Measurements from ENCODE around the gene MCC.
A peak's percentile ranks its signal among the peaks of the same experiment; 100 is the strongest.

MCC gene

GRCh38 chr5:113182658-113183344, 305.5 kb downstream of the MCC start:
- H3K4me3 Mint-ChIP-seq = no peak overlapping the region
- peaks cover 15% of the 10 kb centered on the region for H3K4me1 Mint-ChIP-seq
- DNase-seq (no peak), ATAC-seq (peak; percentile 6)
- H3K9me3 Mint-ChIP-seq = no peaks in the 10 kb centered on the region
- H3K27me3 Mint-ChIP-seq = no peaks in the 10 kb centered on the region
- no peak overlapping the region for H3K27ac Mint-ChIP-seq

- Mint-ChIP-seq H3K27me3 (no peaks in the 10 kb centered on the region), H3K9me3 (no peaks in the 10 kb centered on the region), H3K4me1 (peaks cover 15% of the 10 kb centered on the region), H3K27ac (peak overlapping the region; percentile 19 to 41), H3K4me3 (peak overlapping the region in 1 of 2 donors; percentile 16)
- ATAC-seq = peak; percentile 89
- DNase-seq = no peak
Observed at GRCh38 chr5:113181853-113182490, 306.3 kb downstream of the MCC start.

- DNase-seq = no peak
- H3K27me3 Mint-ChIP-seq = no peaks in the 10 kb centered on the region
- no peaks in the 10 kb centered on the region for H3K9me3 Mint-ChIP-seq
- peak; percentile 39 for ATAC-seq
- peaks cover 15% of the 10 kb centered on the region for H3K4me1 Mint-ChIP-seq
- H3K27ac Mint-ChIP-seq = peak overlapping the region in 1 of 2 donors; percentile 38
- H3K4me3 Mint-ChIP-seq = peak overlapping the region in 1 of 2 donors; percentile 49
Observed at GRCh38 chr5:113181409-113181808, 306.8 kb downstream of the MCC start.

GRCh38 chr5:113179156-113179555, 309.1 kb downstream of the MCC start:
- ATAC-seq = no peak
- Mint-ChIP-seq H3K9me3 (no peaks in the 10 kb centered on the region), H3K4me1 (peaks cover 15% of the 10 kb centered on the region), H3K4me3 (no peak overlapping the region), H3K27me3 (no peaks in the 10 kb centered on the region), H3K27ac (no peak overlapping the region)
- DNase-seq = no peak

- Mint-ChIP-seq H3K9me3 (no peaks in the 10 kb centered on the region), H3K4me1 (peaks cover 15% of the 10 kb centered on the region), H3K27me3 (no peaks in the 10 kb centered on the region), H3K27ac (no peak overlapping the region), H3K4me3 (no peak overlapping the region)
- ATAC-seq = no peak
- DNase-seq = no peak
Observed at GRCh38 chr5:113178073-113178779, 310.0 kb downstream of the MCC start.

GRCh38 chr5:113177225-113177624, 311.0 kb downstream of the MCC start:
- DNase-seq (no peak), ATAC-seq (no peak)
- Mint-ChIP-seq H3K4me3 (no peak overlapping the region), H3K27ac (no peak overlapping the region), H3K4me1 (peaks cover 11% of the 10 kb centered on the region), H3K27me3 (no peaks in the 10 kb centered on the region), H3K9me3 (no peaks in the 10 kb centered on the region)

GRCh38 chr5:113176734-113177133, 311.5 kb downstream of the MCC start:
- Mint-ChIP-seq H3K9me3 (no peaks in the 10 kb centered on the region), H3K27ac (peak overlapping the region in 1 of 2 donors; percentile 0), H3K27me3 (no peaks in the 10 kb centered on the region), H3K4me1 (peaks cover 6% of the 10 kb centered on the region), H3K4me3 (no peak overlapping the region)
- ATAC-seq (no peak), DNase-seq (no peak)

GRCh38 chr5:113176196-113176595, 312.1 kb downstream of the MCC start:
- DNase-seq (no peak), ATAC-seq (no peak)
- Mint-ChIP-seq H3K9me3 (no peaks in the 10 kb centered on the region), H3K4me3 (no peak overlapping the region), H3K27ac (no peak overlapping the region), H3K27me3 (no peaks in the 10 kb centered on the region), H3K4me1 (peaks cover under 1% of the 10 kb centered on the region)

- Mint-ChIP-seq H3K4me3 (no peak overlapping the region), H3K27ac (no peak overlapping the region), H3K27me3 (no peaks in the 10 kb centered on the region), H3K4me1 (no peaks in the 10 kb centered on the region), H3K9me3 (no peaks in the 10 kb centered on the region)
- DNase-seq = no peak
- peak; percentile 64 for ATAC-seq
Observed at GRCh38 chr5:113172231-113172826, 315.9 kb downstream of the MCC start.

GRCh38 chr5:113171520-113171919, 316.7 kb downstream of the MCC start:
- no peak for ATAC-seq
- H3K27ac Mint-ChIP-seq = no peak overlapping the region
- H3K4me3 Mint-ChIP-seq = no peak overlapping the region
- H3K27me3 Mint-ChIP-seq = no peaks in the 10 kb centered on the region
- peaks cover 4% of the 10 kb centered on the region for H3K4me1 Mint-ChIP-seq
- DNase-seq = no peak
- H3K9me3 Mint-ChIP-seq = no peaks in the 10 kb centered on the region

GRCh38 chr5:113170707-113171106, 317.5 kb downstream of the MCC start:
- Mint-ChIP-seq H3K27me3 (no peaks in the 10 kb centered on the region), H3K9me3 (no peaks in the 10 kb centered on the region)

GRCh38 chr5:113169720-113170119, 318.5 kb downstream of the MCC start:
- Mint-ChIP-seq H3K9me3 (no peaks in the 10 kb centered on the region), H3K4me1 (peaks cover 10% of the 10 kb centered on the region), H3K27me3 (no peaks in the 10 kb centered on the region), H3K27ac (no peak overlapping the region), H3K4me3 (no peak overlapping the region)
- no peak for DNase-seq
- ATAC-seq = no peak

More at GRCh38 chr5:113170707-113171106, 317.5 kb downstream of the MCC start:
- no peak for DNase-seq
- H3K4me3 Mint-ChIP-seq = no peak overlapping the region
- no peak for ATAC-seq
- peaks cover 4% of the 10 kb centered on the region for H3K4me1 Mint-ChIP-seq
- H3K27ac Mint-ChIP-seq = no peak overlapping the region

- no peaks in the 10 kb centered on the region for H3K9me3 Mint-ChIP-seq
- H3K27me3 Mint-ChIP-seq = no peaks in the 10 kb centered on the region
- no peak for ATAC-seq
- H3K4me3 Mint-ChIP-seq = no peak overlapping the region
- peaks cover 17% of the 10 kb centered on the region for H3K4me1 Mint-ChIP-seq
- H3K27ac Mint-ChIP-seq = no peak overlapping the region
- DNase-seq = no peak
Observed at GRCh38 chr5:113167985-113168384, 320.3 kb downstream of the MCC start.

- ATAC-seq (no peak), DNase-seq (no peak)
- H3K4me3 Mint-ChIP-seq = no peak overlapping the region
- H3K9me3 Mint-ChIP-seq = no peaks in the 10 kb centered on the region
- peaks cover 27% of the 10 kb centered on the region for H3K4me1 Mint-ChIP-seq
- no peak overlapping the region for H3K27ac Mint-ChIP-seq
- no peaks in the 10 kb centered on the region for H3K27me3 Mint-ChIP-seq
Observed at GRCh38 chr5:113166852-113167366, 321.3 kb downstream of the MCC start.

- ATAC-seq (no peak), DNase-seq (no peak)
- Mint-ChIP-seq H3K4me1 (peaks cover 28% of the 10 kb centered on the region), H3K27ac (no peak overlapping the region), H3K4me3 (no peak overlapping the region), H3K9me3 (no peaks in the 10 kb centered on the region), H3K27me3 (no peaks in the 10 kb centered on the region)
Observed at GRCh38 chr5:113166261-113166660, 322.0 kb downstream of the MCC start.

- Mint-ChIP-seq H3K27ac (no peak overlapping the region), H3K27me3 (no peaks in the 10 kb centered on the region), H3K4me1 (peaks cover 28% of the 10 kb centered on the region), H3K9me3 (no peaks in the 10 kb centered on the region), H3K4me3 (no peak overlapping the region)
- ATAC-seq (no peak), DNase-seq (no peak)
Observed at GRCh38 chr5:113164021-113164420, 324.2 kb downstream of the MCC start.
